T1000 (cell line): ENCODE results near the gene LRRC41.
"Not testable (repeated sequence)": the region's sequence is repeated elsewhere in the genome, so short reads cannot be mapped to it uniquely, and the experiment has no call there.

Experiments used
- DNase-seq: peaks from one replicate; lab custom pipeline; 2025; ENCODE audit warnings: mixed read lengths; lab: John Stamatoyannopoulos, UW

Gene LRRC41

DNA sequence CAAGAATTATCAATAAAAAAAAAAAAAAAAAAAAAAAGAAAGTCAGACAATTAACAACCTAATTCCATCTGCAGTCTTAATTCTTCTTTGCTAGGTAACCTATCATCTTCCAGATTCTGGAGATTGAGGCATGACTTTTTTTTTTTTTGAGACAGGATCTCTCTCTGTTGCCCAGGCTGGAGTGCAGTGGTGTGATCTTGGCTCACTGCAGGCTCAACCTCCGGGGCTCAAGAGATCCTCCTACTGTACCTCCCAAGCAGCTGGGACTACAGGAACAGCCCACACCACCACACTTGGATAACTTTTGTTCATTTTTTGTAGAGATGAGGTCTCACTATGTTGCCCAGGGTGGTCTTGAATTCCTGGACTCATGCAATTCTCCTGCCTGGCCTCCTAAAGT lies 60.5 kb downstream of the LRRC41 start:
- no peak for DNase-seq

DNA sequence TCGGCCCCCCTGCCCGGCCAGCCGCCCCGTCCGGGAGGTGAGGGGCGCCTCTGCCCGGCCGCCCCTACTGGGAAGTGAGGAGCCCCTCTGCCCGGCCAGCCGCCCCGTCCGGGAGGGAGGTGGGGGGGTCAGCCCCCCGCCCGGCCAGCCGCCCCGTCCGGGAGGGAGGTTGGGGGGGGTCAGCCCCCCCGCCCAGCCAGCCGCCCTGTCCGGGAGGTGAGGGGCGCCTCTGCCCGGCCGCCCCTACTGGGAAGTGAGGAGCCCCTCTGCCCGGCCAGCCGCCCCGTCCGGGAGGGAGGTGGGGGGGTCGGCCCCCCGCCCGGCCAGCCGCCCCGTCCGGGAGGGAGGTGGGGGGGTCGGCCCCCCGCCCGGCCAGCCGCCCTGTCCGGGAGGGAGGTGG lies 61.7 kb downstream of the LRRC41 start:
- DNase-seq: not testable (repeated sequence)

DNA sequence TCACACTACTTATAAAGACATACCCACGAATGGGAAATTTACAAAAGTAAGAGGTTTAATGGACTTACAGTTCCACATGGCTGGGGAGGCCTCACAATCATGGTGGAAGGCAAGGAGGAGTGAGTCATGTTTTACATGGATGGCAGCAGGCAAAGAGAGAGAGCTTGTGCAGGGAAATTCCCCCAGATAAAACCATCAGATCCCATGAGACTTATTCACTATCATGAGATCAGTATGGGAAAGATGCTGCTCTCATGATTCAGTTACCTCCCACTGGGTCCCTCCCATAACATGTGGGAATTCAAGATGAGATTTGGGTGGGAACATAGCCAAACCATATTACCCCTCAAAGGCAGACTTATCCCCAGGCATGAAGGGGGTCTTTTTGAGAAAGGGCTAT lies 64.6 kb downstream of the LRRC41 start:
- peak; percentile 53 for DNase-seq

DNA sequence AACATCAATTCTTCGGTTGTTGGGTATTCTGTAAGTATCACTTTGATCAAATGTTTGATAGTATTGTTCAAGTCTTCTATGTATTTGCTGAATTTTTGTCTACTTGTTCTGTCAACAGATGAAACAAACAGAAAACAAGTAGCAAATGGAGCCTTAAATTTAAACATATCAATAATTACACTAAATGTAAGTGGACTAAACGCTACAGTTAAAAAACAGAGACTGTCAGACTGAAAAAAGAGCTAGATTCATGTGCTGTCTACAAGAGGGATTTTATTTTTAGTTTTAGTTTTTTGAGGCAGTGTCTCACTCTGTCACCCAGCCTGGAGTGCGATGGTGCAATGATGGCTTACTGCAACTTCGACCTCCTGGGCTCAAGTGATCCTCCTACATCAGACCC lies 66.5 kb downstream of the LRRC41 start:
- no peak for DNase-seq

DNA sequence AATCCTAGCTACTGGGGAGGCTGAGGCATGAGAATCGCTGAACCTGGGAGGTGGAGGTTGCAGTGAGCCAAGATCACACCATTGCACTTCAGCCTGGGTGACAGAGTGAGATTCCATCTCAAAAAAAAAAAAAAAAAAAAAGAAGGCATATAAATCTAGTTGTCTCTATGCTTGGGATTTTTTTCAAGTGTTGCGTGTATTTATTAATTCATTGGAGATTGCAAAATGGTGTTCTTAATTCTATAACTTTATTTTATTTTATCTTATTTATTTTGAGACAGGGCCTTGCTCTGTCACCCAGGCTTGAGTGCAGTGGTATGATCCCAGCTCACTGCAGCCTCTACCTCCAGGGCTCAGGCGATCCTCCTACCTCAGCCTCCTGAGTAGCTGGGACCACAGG lies 72.2 kb downstream of the LRRC41 start:
- not testable (repeated sequence) for DNase-seq
